Spinal cord (tissue), 10 donors: Measurements from ENCODE around the gene GPC6. TPM values are rescaled to one million over a fixed set of nuclear protein-coding genes. Genes with fewer than 3 reads are reported as not detected.

Experiments
- DNase-seq, 6 donors: peaks; one replicate each; pipeline versions ENCODE4 v3.0.0 to v3.0.0-alpha.2; 2013 to 2015; ENCODE audit warnings: low spot score in 6 of 6, low read depth in 4 of 6
- H3K27ac ChIP-seq: one replicate; pipeline ENCODE4 v1.5.1; 2013; ENCODE audit warnings: low read depth, low read length, control low read depth
- H3K27me3 ChIP-seq: one replicate; pipeline ENCODE4 v1.6.1; 2013; ENCODE audit warnings: low read length; ENCODE audit not compliant: control insufficient read depth, insufficient read depth
- H3K36me3 ChIP-seq: one replicate; pipeline ENCODE4 v1.6.1; 2013; ENCODE audit warnings: low read length; ENCODE audit not compliant: control insufficient read depth, insufficient read depth
- H3K4me1 ChIP-seq: one replicate; pipeline ENCODE4 v1.6.1; 2013; ENCODE audit warnings: low read length; ENCODE audit not compliant: control insufficient read depth, insufficient read depth
- H3K4me3 ChIP-seq: one replicate; pipeline ENCODE4 v1.5.1; 2013; ENCODE audit warnings: low read depth, low read length, control low read depth
- H3K9me3 ChIP-seq: one replicate; pipeline ENCODE4 v1.6.1; 2013; ENCODE audit warnings: low read length; ENCODE audit not compliant: control insufficient read depth, insufficient read depth
- WGBS: methylation state at CpG from one replicate; pipeline ENCODE4 v1.1.5; 2013; ENCODE audit warnings: missing lambda C conversion rate; ENCODE audit not compliant: insufficient coverage; 5-methylcytosine and 5-hydroxymethylcytosine counted together
- polyA plus RNA-seq, 2 donors: library from polyadenylated mRNA; unstranded; fragments of 120-200 nt; gene quantifications; one replicate each; pipeline ENCODE4 v1.2.1, GENCODE V29; 2013; ENCODE audit not compliant: insufficient read length in 2 of 2
- total RNA-seq, 2 donors: library from RNA; depleted of rRNA in 1 of 2; stranded (reverse); fragments of 120-200 nt in 1 of 2; fragments of >200 nt in 1 of 2; gene quantifications; one replicate each; pipeline versions ENCODE4 v1.2.3 to v1.2.4, GENCODE V29; 2013 to 2014
- donor health status: healthy.

The GPC6 gene
- total and polyA plus RNA-seq, 4 donors: 19.8 to 109 (median 46.0) TPM

- no peaks in the 10 kb centered on the region for H3K27me3 ChIP-seq
- H3K36me3 ChIP-seq: no peaks in the 10 kb centered on the region
- H3K4me3 ChIP-seq: no peak overlapping the region
- H3K27ac ChIP-seq: no peak overlapping the region
- DNase-seq: no peak
- H3K4me1 ChIP-seq: no peaks in the 10 kb centered on the region
- 68% methylated on average over 2 of the region's 2 CpGs for WGBS
- no peaks in the 10 kb centered on the region for H3K9me3 ChIP-seq
Measured at GRCh38 chr13:93872376-93872775, 645.8 kb downstream of the GPC6 start.

GRCh38 chr13:93872786-93873347, 646.3 kb downstream of the GPC6 start:
- Histone ChIP-seq H3K4me1 (no peaks in the 10 kb centered on the region), H3K4me3 (no peak overlapping the region), H3K36me3 (no peaks in the 10 kb centered on the region), H3K9me3 (no peaks in the 10 kb centered on the region), H3K27ac (no peak overlapping the region), H3K27me3 (no peaks in the 10 kb centered on the region)
- WGBS: no CpG with 5 or more reads among the region's 2 CpGs
- no peak for DNase-seq

- H3K4me1 ChIP-seq: no peaks in the 10 kb centered on the region
- DNase-seq: peak in 1 of 6 donors; percentile 64
- no peaks in the 10 kb centered on the region for H3K27me3 ChIP-seq
- no peak overlapping the region for H3K4me3 ChIP-seq
- peaks cover 2% of the 10 kb centered on the region for H3K9me3 ChIP-seq
- H3K36me3 ChIP-seq: no peaks in the 10 kb centered on the region
- 100% methylated on average over 1 of the region's 1 CpG for WGBS
- H3K27ac ChIP-seq: no peak overlapping the region
Measured at GRCh38 chr13:93875547-93875946, 648.9 kb downstream of the GPC6 start.

DNA sequence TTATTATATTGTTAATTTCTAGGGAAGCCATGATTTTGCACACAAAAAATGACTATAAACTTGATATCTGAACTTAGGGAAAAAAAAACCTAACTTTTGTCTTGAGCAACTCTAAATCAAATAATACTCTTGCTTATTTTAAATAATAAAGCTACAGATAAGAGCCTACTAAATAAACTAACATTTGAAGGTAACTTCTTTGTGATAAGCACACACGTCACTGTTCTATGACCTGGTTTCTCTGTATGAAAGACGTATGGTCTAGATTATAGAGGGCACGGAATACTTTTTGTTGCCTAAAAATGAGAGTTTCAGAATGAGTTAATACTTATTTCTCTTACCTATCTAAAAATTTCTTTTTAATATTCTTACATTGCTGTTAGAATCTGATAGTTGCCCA, 649.6 kb downstream of the GPC6 start:
- H3K27me3 ChIP-seq: no peaks in the 10 kb centered on the region
- no peak overlapping the region for H3K27ac ChIP-seq
- H3K9me3 ChIP-seq: peaks cover 2% of the 10 kb centered on the region
- H3K4me3 ChIP-seq: no peak overlapping the region
- no peak for DNase-seq
- no peaks in the 10 kb centered on the region for H3K4me1 ChIP-seq
- H3K36me3 ChIP-seq: no peaks in the 10 kb centered on the region
- no CpG with 5 or more reads among the region's 3 CpGs for WGBS

GRCh38 chr13:93878675-93879074, 652.1 kb downstream of the GPC6 start:
- Histone ChIP-seq H3K27me3 (no peaks in the 10 kb centered on the region), H3K4me1 (no peaks in the 10 kb centered on the region), H3K4me3 (no peak overlapping the region), H3K27ac (no peak overlapping the region), H3K9me3 (peaks cover 2% of the 10 kb centered on the region), H3K36me3 (no peaks in the 10 kb centered on the region)
- DNase-seq: no peak
- 86% methylated on average over 1 of the region's 2 CpGs for WGBS

GRCh38 chr13:93881411-93881810, 654.8 kb downstream of the GPC6 start:
- H3K27ac ChIP-seq: no peak overlapping the region
- no peak for DNase-seq
- H3K4me1 ChIP-seq: no peaks in the 10 kb centered on the region
- H3K36me3 ChIP-seq: no peaks in the 10 kb centered on the region
- H3K9me3 ChIP-seq: peaks cover 2% of the 10 kb centered on the region
- no CpG with 5 or more reads among the region's 2 CpGs for WGBS
- H3K27me3 ChIP-seq: no peaks in the 10 kb centered on the region
- no peak overlapping the region for H3K4me3 ChIP-seq

- Histone ChIP-seq H3K4me1 (no peaks in the 10 kb centered on the region), H3K9me3 (peaks cover 2% of the 10 kb centered on the region), H3K36me3 (no peaks in the 10 kb centered on the region), H3K27ac (no peak overlapping the region), H3K27me3 (no peaks in the 10 kb centered on the region), H3K4me3 (no peak overlapping the region)
- 100% methylated on average over 1 of the region's 6 CpGs for WGBS
- DNase-seq: no peak
Measured at GRCh38 chr13:93882086-93882651, 655.6 kb downstream of the GPC6 start.

DNA sequence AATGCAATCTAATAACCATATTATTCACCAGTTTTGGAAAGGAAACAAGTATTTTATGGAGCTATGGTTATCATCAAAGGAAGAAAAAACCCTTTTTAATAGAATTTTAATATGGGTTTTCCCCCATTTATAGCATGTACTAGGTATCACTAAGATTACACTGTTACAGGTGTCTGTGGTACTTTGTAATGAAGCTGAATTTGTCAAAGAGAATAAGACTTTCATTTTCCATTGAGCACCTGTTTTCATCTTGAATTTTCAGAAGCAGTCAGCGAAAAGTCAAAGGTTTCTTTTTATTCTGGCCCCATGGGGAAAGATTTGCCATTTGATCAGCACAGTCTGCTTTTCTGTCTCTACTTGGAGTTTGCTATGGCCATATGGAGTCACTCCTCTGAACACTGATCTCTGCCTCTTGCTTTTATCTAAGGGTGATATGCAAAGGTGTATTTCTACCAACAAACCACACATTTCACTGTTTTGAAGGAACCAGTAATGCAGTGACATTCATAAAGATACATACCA, 662.9 kb downstream of the GPC6 start:
- Histone ChIP-seq H3K4me1 (no peaks in the 10 kb centered on the region), H3K27me3 (no peaks in the 10 kb centered on the region), H3K27ac (no peak overlapping the region), H3K4me3 (no peak overlapping the region), H3K36me3 (no peaks in the 10 kb centered on the region), H3K9me3 (no peaks in the 10 kb centered on the region)
- DNase-seq: no peak
- WGBS: 91% methylated on average over 1 of the region's 1 CpG

DNA sequence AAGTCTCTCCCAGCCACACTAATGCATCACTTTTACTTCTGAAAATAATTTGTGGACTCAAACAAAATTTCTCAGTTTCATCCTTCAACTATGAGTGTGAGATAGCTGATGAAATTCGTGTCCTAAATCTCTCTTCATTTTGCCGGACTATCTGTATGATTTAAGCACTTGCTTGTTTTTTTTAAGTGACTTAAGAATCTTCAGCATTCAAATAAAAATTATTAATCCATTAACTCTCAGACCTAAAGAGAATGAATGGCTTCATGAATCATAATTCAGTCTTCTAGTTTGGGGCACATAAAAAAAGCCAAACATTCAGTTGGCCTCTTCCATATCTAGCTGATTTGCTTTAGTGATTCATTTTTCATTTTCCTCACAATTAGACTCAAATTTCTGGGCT, 673.4 kb downstream of the GPC6 start:
- H3K27me3 ChIP-seq: no peaks in the 10 kb centered on the region
- no peaks in the 10 kb centered on the region for H3K9me3 ChIP-seq
- H3K4me1 ChIP-seq: no peaks in the 10 kb centered on the region
- WGBS: no CpG with 5 or more reads among the region's 2 CpGs
- H3K27ac ChIP-seq: no peak overlapping the region
- H3K36me3 ChIP-seq: no peaks in the 10 kb centered on the region
- no peak for DNase-seq
- H3K4me3 ChIP-seq: no peak overlapping the region

GRCh38 chr13:93900731-93901130, 674.1 kb downstream of the GPC6 start:
- DNase-seq: no peak
- Histone ChIP-seq H3K27ac (no peak overlapping the region), H3K27me3 (no peaks in the 10 kb centered on the region), H3K4me1 (no peaks in the 10 kb centered on the region), H3K36me3 (no peaks in the 10 kb centered on the region), H3K4me3 (no peak overlapping the region), H3K9me3 (no peaks in the 10 kb centered on the region)
- WGBS: 80% methylated on average over 1 of the region's 3 CpGs
